ENCODE measurements around the gene INMT.

DNA sequence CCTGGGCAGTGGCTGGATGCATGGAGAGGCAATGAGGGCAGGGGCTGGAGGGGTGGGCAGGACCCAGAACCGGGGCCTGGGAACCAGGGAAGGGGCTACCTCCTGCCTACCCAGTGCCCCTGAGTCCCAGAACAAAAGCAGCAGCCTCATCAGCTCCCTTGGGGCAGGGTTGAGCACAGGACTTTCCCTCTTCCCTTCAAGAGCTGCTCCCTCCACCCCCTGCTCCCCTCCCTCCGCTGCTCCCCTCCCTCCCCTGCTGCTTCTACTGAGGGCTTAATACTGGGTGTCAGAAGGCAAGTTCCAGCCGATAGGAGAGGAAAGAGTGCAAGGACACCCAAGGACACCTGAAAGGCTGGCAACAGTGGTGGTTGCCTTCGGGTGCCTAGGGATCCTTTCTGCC lies 28.2 kb upstream of the INMT start:
- TF ChIP-seq, protein P1, sequence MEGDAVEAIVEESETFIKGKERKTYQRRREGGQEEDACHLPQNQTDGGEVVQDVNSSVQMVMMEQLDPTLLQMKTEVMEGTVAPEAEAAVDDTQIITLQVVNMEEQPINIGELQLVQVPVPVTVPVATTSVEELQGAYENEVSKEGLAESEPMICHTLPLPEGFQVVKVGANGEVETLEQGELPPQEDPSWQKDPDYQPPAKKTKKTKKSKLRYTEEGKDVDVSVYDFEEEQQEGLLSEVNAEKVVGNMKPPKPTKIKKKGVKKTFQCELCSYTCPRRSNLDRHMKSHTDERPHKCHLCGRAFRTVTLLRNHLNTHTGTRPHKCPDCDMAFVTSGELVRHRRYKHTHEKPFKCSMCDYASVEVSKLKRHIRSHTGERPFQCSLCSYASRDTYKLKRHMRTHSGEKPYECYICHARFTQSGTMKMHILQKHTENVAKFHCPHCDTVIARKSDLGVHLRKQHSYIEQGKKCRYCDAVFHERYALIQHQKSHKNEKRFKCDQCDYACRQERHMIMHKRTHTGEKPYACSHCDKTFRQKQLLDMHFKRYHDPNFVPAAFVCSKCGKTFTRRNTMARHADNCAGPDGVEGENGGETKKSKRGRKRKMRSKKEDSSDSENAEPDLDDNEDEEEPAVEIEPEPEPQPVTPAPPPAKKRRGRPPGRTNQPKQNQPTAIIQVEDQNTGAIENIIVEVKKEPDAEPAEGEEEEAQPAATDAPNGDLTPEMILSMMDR (IDR thresholded peaks at IDR 0.05 in 8 of 11, conservative IDR thresholded peaks at IDR 0.05 in 3 of 11), result no peak
- TF ChIP-seq POLR2AphosphoS5 (IDR thresholded peaks at IDR 0.05), result no peak
- no peak for TF ChIP-seq POLR2A (IDR thresholded peaks at IDR 0.05)
